GM19467 (cell line): ENCODE results near the gene HRNR.
"Not testable (repeated sequence)": the region's sequence is repeated elsewhere in the genome, so short reads cannot be mapped to it uniquely, and the experiment has no call there.

Source experiments
- ATAC-seq: cut with Tn5 transposase; IDR thresholded peaks from one replicate; pipeline ENCODE4 v1.9.1; 2021; ENCODE audit warnings: mild to moderate bottlenecking, moderate library complexity; ENCODE audit not compliant: unreplicated experiment

HRNR gene

GRCh38 chr1:152224093-152224492 lies at the start of gene HRNR:
Gene HRNR (minus strand): TSS chr1:152224193. CDS start chr1:152223253, 940 bp downstream.
- no peak for ATAC-seq

- not testable (repeated sequence) for ATAC-seq
Observed at GRCh38 chr1:152256394-152256793, 32.4 kb upstream of the HRNR start.

GRCh38 chr1:152252157-152252556 lies 28.2 kb upstream of the HRNR start:
- ATAC-seq = no peak

GRCh38 chr1:152251391-152251790 lies 27.4 kb upstream of the HRNR start:
- ATAC-seq = no peak

GRCh38 chr1:152247316-152247715 lies 23.3 kb upstream of the HRNR start:
- ATAC-seq = no peak

GRCh38 chr1:152244576-152245273 lies 20.7 kb upstream of the HRNR start:
- no peak for ATAC-seq

GRCh38 chr1:152237093-152237492 lies 13.1 kb upstream of the HRNR start:
- ATAC-seq = no peak

- ATAC-seq = no peak
Observed at GRCh38 chr1:152228831-152229230, 4.8 kb upstream of the HRNR start.

GRCh38 chr1:152227310-152227928 lies 3.4 kb upstream of the HRNR start:
- ATAC-seq = no peak

GRCh38 chr1:152225678-152226077 lies 1.7 kb upstream of the HRNR start:
- no peak for ATAC-seq

GRCh38 chr1:152220166-152221163 lies 3.5 kb downstream of the HRNR start:
- no peak for ATAC-seq

- ATAC-seq = not testable (repeated sequence)
Observed at GRCh38 chr1:152219438-152219837, 4.6 kb downstream of the HRNR start.

GRCh38 chr1:152218762-152219436 lies 5.1 kb downstream of the HRNR start:
- no peak for ATAC-seq

GRCh38 chr1:152215604-152216003 lies 8.4 kb downstream of the HRNR start:
- ATAC-seq = not testable (repeated sequence)

GRCh38 chr1:152214911-152215310 lies 9.1 kb downstream of the HRNR start:
- not testable (repeated sequence) for ATAC-seq

GRCh38 chr1:152198982-152199381 lies 25.0 kb downstream of the HRNR start:
- ATAC-seq = no peak

- ATAC-seq = no peak
Observed at GRCh38 chr1:152197361-152197941, 26.5 kb downstream of the HRNR start.

- ATAC-seq = no peak
Observed at GRCh38 chr1:152191711-152192110, 32.3 kb downstream of the HRNR start.

GRCh38 chr1:152191260-152191659 lies 32.7 kb downstream of the HRNR start:
- no peak for ATAC-seq

- ATAC-seq = no peak
Observed at GRCh38 chr1:152190589-152190988, 33.4 kb downstream of the HRNR start.
